NT2/D1 (cell line): ENCODE results near the gene CST11.

ENCODE experiments used
- SUZ12 ChIP-seq: IDR thresholded peaks from 2 replicates; pipeline ENCODE4 v1.6.1; 2011; ENCODE audit not compliant: insufficient read length, insufficient read depth; ENCODE audit errors: extremely low read depth
- YY1 ChIP-seq: IDR thresholded peaks from 2 replicates; pipeline ENCODE4 v1.6.1; 2011; ENCODE audit not compliant: insufficient read length, insufficient read depth
- ZNF274 ChIP-seq: IDR thresholded peaks from 2 replicates; pipeline ENCODE4 v1.6.1; 2011; ENCODE audit warnings: mild to moderate bottlenecking, low read depth, low read length

GRCh38 chr20:23488470-23488869 is 35.8 kb upstream of the CST11 start:
- TF ChIP-seq YY1 (no peak), SUZ12 (no peak), ZNF274 (no peak)
